Neural cell (in vitro differentiated cells): ENCODE data around the gene ATP1B1. TPM values are rescaled to one million over a fixed set of nuclear protein-coding genes. Genes with fewer than 3 reads are reported as not detected.

ENCODE experiments used
- H2AFZ ChIP-seq: fragments of 200-600, 300-800 bp; sonication (generic), shearing (Covaris generic); 2 replicates; pipeline ENCODE4 v1.6.0; 2014; ENCODE audit warnings: low read depth, mild to moderate bottlenecking, antibody characterized with exemption, low read length, moderate library complexity
- H3F3A ChIP-seq: fragments of 200-600 bp; shearing (Covaris generic); 2 replicates; pipeline ENCODE4 v1.6.1; 2016; ENCODE audit warnings: mild to moderate bottlenecking, moderate library complexity, mixed read lengths, antibody characterized with exemption, low read length; ENCODE audit not compliant: insufficient read depth, poor library complexity, severe bottlenecking
- H3K27ac ChIP-seq: fragments of 200-600, 300-800 bp; sonication (generic), shearing (Covaris generic); 2 replicates; pipeline ENCODE4 v1.5.1; 2014; ENCODE audit warnings: mild to moderate bottlenecking, low read length, moderate library complexity
- H3K27me3 ChIP-seq: fragments of 300-800, 200-600 bp; sonication (generic), shearing (Covaris generic); 2 replicates; pipeline ENCODE4 v1.6.0; 2014; ENCODE audit warnings: mild to moderate bottlenecking, low read depth, low read length, moderate library complexity; ENCODE audit not compliant: insufficient read depth
- H3K36me3 ChIP-seq: fragments of 300-800, 200-600 bp; sonication (generic), shearing (Covaris generic); 2 replicates; pipeline ENCODE4 v1.5.1; 2014; ENCODE audit warnings: mild to moderate bottlenecking, antibody characterized with exemption, low read length, moderate library complexity; ENCODE audit not compliant: insufficient read depth
- H3K4me2 ChIP-seq: fragments of 300-800, 200-600 bp; sonication (generic), shearing (Covaris generic); 2 replicates; pipeline ENCODE4 v1.6.0; 2014; ENCODE audit warnings: mild to moderate bottlenecking, low read length
- H3K4me3 ChIP-seq: fragments of 300-800, 200-600 bp; sonication (generic), shearing (Covaris generic); 2 replicates; pipeline ENCODE4 v1.5.1; 2014; ENCODE audit warnings: mild to moderate bottlenecking, low read length, moderate library complexity
- H3K79me2 ChIP-seq: fragments of 200-600 bp; shearing (Covaris generic); replicated peaks from 2 replicates; pipeline ENCODE4 v1.6.0; 2014; ENCODE audit warnings: mild to moderate bottlenecking, low read length, moderate library complexity; ENCODE audit not compliant: insufficient read depth
- H3K9ac ChIP-seq: fragments of 300-800, 200-600 bp; sonication (generic), shearing (Covaris generic); 2 replicates; pipeline ENCODE4 v1.6.1; 2016; ENCODE audit warnings: mild to moderate bottlenecking, low read length, mixed read lengths
- H3K9me2 ChIP-seq: fragments of 200-600 bp; shearing (Covaris generic); 2 replicates; pipeline ENCODE4 v1.6.1; 2016; ENCODE audit warnings: mild to moderate bottlenecking, low read length, mixed read lengths; ENCODE audit not compliant: insufficient read depth
- H3K9me3 ChIP-seq: fragments of 200-600, 300-800 bp; sonication (generic), shearing (Covaris generic); 2 replicates; pipeline ENCODE4 v1.6.1; 2016; ENCODE audit warnings: mild to moderate bottlenecking, mixed run types, low read length, moderate library complexity, mixed read lengths
- H4K20me1 ChIP-seq: fragments of 200-600 bp; shearing (Covaris generic); 2 replicates; pipeline ENCODE4 v1.6.1; 2016; ENCODE audit warnings: mild to moderate bottlenecking, mixed run types; ENCODE audit not compliant: insufficient read depth
- EP300 ChIP-seq: fragments of 450-650 bp; conservative IDR thresholded peaks from 2 replicates; pipeline ENCODE4 v1.6.1; 2014; ENCODE audit warnings: antibody characterized with exemption, mild to moderate bottlenecking, moderate library complexity; ENCODE audit not compliant: poor library complexity, severe bottlenecking
- EZH2 ChIP-seq: fragments of 200-600, 300-800 bp; shearing (Covaris generic), sonication (generic); IDR thresholded peaks from 2 replicates; pipeline ENCODE4 v1.6.1; 2014; ENCODE audit warnings: antibody characterized with exemption, low read length, borderline replicate concordance, mild to moderate bottlenecking; ENCODE audit not compliant: insufficient read depth, poor library complexity, severe bottlenecking
- MXI1 ChIP-seq: fragments of 450-650 bp; conservative IDR thresholded peaks from 2 replicates; pipeline ENCODE4 v1.6.1; 2014; ENCODE audit warnings: antibody characterized with exemption, mild to moderate bottlenecking; ENCODE audit not compliant: poor library complexity, severe bottlenecking
- POLR2AphosphoS5 ChIP-seq: IDR thresholded peaks from 2 replicates; pipeline ENCODE4 v1.6.1; 2012
- RAD21 ChIP-seq: fragments of 450-650 bp; conservative IDR thresholded peaks from 2 replicates; pipeline ENCODE4 v1.6.1; 2014; ENCODE audit warnings: antibody characterized with exemption, mild to moderate bottlenecking, moderate library complexity
- SMC3 ChIP-seq: fragments of 450-650 bp; conservative IDR thresholded peaks from 2 replicates; pipeline ENCODE4 v1.6.1; 2014; ENCODE audit warnings: antibody characterized with exemption, mild to moderate bottlenecking, moderate library complexity; ENCODE audit not compliant: poor library complexity
- TAF1 ChIP-seq: IDR thresholded peaks from 2 replicates; pipeline ENCODE4 v1.6.1; 2012; ENCODE audit warnings: low read depth
- polyA plus RNA-seq: library from polyadenylated mRNA; depleted of rRNA; stranded (reverse); fragments of >200 nt; gene quantifications from 2 replicates; pipeline ENCODE4 v1.2.3, GENCODE V29; 2014
- TF ChIP-seq, protein P1 (sequence below): IDR thresholded peaks from 2 replicates; pipeline ENCODE4 v1.6.1; 2012; ENCODE audit warnings: borderline replicate concordance
- TF ChIP-seq, protein P2 (sequence below): fragments of 450-650 bp; IDR thresholded peaks from 2 replicates; pipeline ENCODE4 v1.5.1; 2014; ENCODE audit warnings: antibody characterized with exemption, mild to moderate bottlenecking, moderate library complexity; ENCODE audit not compliant: poor library complexity, severe bottlenecking

ATP1B1 gene
- polyA plus RNA-seq, 1 donor from 2014 or later, result 114 TPM

GRCh38 chr1:169107603-169108208 is 1.2 kb downstream of the ATP1B1 start:
- H3F3A ChIP-seq, result no peaks in the 10 kb centered on the region
- no peak overlapping the region for H2AFZ ChIP-seq
- no peaks in the 10 kb centered on the region for H3K27me3 ChIP-seq
- peak overlapping the region; percentile 92 for H3K4me3 ChIP-seq
- H4K20me1 ChIP-seq, result no peaks in the 10 kb centered on the region
- H3K9me2 ChIP-seq, result no peaks in the 10 kb centered on the region
- peaks cover 59% of the 10 kb centered on the region for H3K79me2 ChIP-seq
- peak overlapping the region; percentile 99 for H3K4me2 ChIP-seq
- H3K27ac ChIP-seq, result peak overlapping the region; percentile 93
- H3K36me3 ChIP-seq, result peaks cover 8% of the 10 kb centered on the region
- no peaks in the 10 kb centered on the region for H3K9me3 ChIP-seq
- no peak for TF ChIP-seq TAF1
- no peak for TF ChIP-seq MXI1
- TF ChIP-seq POLR2AphosphoS5, result no peak
- peak overlapping the region; percentile 96 for H3K9ac ChIP-seq

DNA sequence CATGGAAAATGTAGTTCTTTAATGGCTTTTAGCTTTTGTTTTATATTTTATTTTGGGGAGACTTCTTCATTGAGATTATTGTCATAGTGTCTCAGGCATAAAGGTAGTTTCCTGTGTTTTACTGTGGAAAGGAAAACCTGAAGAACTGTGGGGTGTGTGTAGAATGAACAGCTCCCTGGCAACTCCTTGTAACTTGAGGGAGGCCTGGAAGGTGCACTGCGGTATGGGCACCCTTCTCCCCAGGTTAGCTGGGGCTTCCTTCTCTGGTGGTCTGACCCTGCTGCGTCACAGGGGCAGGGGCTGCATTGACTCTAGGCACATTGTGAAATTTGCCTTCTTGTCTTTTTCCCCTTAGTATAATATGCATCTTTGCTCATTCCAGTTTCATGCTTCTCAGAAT is 1.7 kb downstream of the ATP1B1 start:
- Histone ChIP-seq H2AFZ (no peak overlapping the region), H3F3A (no peaks in the 10 kb centered on the region), H3K27me3 (no peaks in the 10 kb centered on the region), H3K27ac (peak overlapping the region; percentile 93), H3K9ac (peak overlapping the region; percentile 96), H3K9me3 (no peaks in the 10 kb centered on the region), H4K20me1 (no peaks in the 10 kb centered on the region), H3K79me2 (peaks cover 59% of the 10 kb centered on the region), H3K4me3 (peak overlapping the region; percentile 92), H3K4me2 (peak overlapping the region; percentile 99), H3K9me2 (no peaks in the 10 kb centered on the region), H3K36me3 (peaks cover 10% of the 10 kb centered on the region)
- TF ChIP-seq SMC3 (no peak), EZH2 (no peak), TAF1 (no peak), EP300 (no peak)
- TF ChIP-seq, protein P1, sequence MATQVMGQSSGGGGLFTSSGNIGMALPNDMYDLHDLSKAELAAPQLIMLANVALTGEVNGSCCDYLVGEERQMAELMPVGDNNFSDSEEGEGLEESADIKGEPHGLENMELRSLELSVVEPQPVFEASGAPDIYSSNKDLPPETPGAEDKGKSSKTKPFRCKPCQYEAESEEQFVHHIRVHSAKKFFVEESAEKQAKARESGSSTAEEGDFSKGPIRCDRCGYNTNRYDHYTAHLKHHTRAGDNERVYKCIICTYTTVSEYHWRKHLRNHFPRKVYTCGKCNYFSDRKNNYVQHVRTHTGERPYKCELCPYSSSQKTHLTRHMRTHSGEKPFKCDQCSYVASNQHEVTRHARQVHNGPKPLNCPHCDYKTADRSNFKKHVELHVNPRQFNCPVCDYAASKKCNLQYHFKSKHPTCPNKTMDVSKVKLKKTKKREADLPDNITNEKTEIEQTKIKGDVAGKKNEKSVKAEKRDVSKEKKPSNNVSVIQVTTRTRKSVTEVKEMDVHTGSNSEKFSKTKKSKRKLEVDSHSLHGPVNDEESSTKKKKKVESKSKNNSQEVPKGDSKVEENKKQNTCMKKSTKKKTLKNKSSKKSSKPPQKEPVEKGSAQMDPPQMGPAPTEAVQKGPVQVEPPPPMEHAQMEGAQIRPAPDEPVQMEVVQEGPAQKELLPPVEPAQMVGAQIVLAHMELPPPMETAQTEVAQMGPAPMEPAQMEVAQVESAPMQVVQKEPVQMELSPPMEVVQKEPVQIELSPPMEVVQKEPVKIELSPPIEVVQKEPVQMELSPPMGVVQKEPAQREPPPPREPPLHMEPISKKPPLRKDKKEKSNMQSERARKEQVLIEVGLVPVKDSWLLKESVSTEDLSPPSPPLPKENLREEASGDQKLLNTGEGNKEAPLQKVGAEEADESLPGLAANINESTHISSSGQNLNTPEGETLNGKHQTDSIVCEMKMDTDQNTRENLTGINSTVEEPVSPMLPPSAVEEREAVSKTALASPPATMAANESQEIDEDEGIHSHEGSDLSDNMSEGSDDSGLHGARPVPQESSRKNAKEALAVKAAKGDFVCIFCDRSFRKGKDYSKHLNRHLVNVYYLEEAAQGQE, result no peak

GRCh38 chr1:169108863-169109560 is 2.5 kb downstream of the ATP1B1 start:
- H3K36me3 ChIP-seq, result peaks cover 13% of the 10 kb centered on the region
- H3K9me3 ChIP-seq, result no peaks in the 10 kb centered on the region
- no peaks in the 10 kb centered on the region for H3K27me3 ChIP-seq
- peak overlapping the region; percentile 92 for H3K4me3 ChIP-seq
- no peaks in the 10 kb centered on the region for H3K9me2 ChIP-seq
- H3K27ac ChIP-seq, result peak overlapping the region; percentile 93
- H3K9ac ChIP-seq, result peak overlapping the region; percentile 96
- H3K4me2 ChIP-seq, result peak overlapping the region; percentile 99
- no peaks in the 10 kb centered on the region for H3F3A ChIP-seq
- H2AFZ ChIP-seq, result peak overlapping the region; percentile 11
- H3K79me2 ChIP-seq, result peaks cover 59% of the 10 kb centered on the region
- H4K20me1 ChIP-seq, result no peaks in the 10 kb centered on the region
- no peak for TF ChIP-seq MXI1
- TF ChIP-seq TAF1, result no peak
- peak; percentile 17 for TF ChIP-seq RAD21
- TF ChIP-seq, protein P2, sequence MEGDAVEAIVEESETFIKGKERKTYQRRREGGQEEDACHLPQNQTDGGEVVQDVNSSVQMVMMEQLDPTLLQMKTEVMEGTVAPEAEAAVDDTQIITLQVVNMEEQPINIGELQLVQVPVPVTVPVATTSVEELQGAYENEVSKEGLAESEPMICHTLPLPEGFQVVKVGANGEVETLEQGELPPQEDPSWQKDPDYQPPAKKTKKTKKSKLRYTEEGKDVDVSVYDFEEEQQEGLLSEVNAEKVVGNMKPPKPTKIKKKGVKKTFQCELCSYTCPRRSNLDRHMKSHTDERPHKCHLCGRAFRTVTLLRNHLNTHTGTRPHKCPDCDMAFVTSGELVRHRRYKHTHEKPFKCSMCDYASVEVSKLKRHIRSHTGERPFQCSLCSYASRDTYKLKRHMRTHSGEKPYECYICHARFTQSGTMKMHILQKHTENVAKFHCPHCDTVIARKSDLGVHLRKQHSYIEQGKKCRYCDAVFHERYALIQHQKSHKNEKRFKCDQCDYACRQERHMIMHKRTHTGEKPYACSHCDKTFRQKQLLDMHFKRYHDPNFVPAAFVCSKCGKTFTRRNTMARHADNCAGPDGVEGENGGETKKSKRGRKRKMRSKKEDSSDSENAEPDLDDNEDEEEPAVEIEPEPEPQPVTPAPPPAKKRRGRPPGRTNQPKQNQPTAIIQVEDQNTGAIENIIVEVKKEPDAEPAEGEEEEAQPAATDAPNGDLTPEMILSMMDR, result peak; percentile 48
- no peak for TF ChIP-seq SMC3
- TF ChIP-seq EZH2, result no peak
- TF ChIP-seq EP300, result no peak
- TF ChIP-seq POLR2AphosphoS5, result no peak
- TF ChIP-seq, protein P1, result no peak
